Right ventricle myocardium superior (tissue), 1 donor: ENCODE results near the gene EXOC4. TPM values are rescaled to one million over a fixed set of nuclear protein-coding genes. Genes with fewer than 3 reads are reported as not detected.

Experiments
- ATAC-seq: fragments of 200-7000 bp; cut with Tn5 transposase; one replicate; pipeline ENCODE4 v1.9.1; 2020; ENCODE audit warnings: mild to moderate bottlenecking; ENCODE audit not compliant: poor library complexity
- DNase-seq: peaks from one replicate; pipeline ENCODE4 v3.0.0-alpha.2; 2020
- intact Hi-C: fragments of 100-400 bp; cut with DNase I; formaldehyde crosslinking; loops from one replicate; pipeline ENCODE4 v1.11.2; 2022
- total RNA-seq: library from RNA; stranded (reverse); fragmentation: NEBNext Ultra II Directional; extraction: Animal tissue kit (Norgen Biotek cat#: 25700); gene quantifications from one replicate; pipeline ENCODE4 v1.2.1, GENCODE V29; 2021
- donor health status: DM: no; HTN: yes; CAD: no; lungs with severe emphysema.

EXOC4 gene
- total RNA-seq, 1 donor from 2014 or later = 32.5 TPM

GRCh38 chr7:133836666-133837065 lies 583.8 kb downstream of the EXOC4 start:
- intact Hi-C loops = no loop called here
- ATAC-seq = no peak
- no peak for DNase-seq

GRCh38 chr7:133837224-133837623 lies 584.3 kb downstream of the EXOC4 start:
- intact Hi-C loops = no loop called here
- no peak for ATAC-seq
- no peak for DNase-seq

DNA sequence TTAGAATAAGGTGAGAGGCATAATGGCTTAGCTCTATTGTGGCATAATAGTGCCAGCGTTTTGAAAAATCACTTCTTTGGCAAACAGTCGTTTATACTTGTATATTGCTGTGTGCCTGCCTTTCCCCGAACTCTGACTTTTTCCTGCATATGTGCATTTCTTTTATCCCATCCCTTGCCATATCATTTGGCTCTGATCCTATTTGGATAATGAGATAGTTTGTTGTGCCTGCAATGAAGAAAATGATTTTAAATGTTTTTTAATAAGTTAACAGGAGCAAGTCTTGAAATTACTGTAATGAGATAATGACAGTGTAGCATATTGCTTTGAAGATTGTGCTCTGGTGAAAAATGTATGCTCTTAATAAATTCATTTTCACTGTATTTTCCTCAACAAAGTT lies 586.2 kb downstream of the EXOC4 start:
- ATAC-seq (no peak), DNase-seq (no peak)
- intact Hi-C loops = no loop called here

DNA sequence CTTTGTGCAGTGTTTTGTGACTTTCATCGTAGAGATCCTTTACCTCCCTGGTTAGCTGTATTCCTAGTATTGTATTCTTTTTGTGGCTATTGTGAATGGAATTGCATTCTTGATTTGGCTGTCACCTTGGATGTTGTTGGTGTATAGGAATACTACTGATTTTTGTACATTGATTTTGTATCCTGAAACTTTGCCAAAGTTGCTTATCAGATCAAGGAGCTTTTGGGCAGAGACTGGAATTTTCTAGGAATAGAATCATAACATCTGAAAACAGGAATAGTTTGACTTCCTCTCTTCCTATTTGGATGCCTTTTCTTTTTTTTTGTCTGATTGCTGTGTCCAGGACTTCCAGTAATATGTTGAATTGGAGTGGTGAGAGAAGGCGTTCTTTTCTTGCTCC lies 590.5 kb downstream of the EXOC4 start:
- intact Hi-C loops = no loop called here
- DNase-seq (no peak), ATAC-seq (no peak)

DNA sequence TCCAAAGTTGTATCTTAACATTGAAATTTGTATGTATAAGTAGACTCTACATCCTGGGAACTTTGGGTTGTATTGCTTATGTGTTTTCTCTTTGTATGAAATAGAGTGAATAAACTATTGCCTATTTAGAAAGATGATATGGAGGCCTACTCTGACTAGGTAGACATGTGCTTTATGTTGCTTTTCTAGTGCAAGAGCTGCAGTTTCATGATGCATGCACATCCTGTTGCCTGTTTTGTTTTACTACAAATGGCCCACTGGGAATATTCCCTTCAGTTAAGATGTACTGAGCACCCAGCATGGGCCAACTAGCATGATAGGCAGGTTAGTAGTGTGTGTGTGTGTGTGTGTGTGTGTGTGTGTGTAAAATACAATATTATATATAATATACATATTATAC lies 592.1 kb downstream of the EXOC4 start:
- DNase-seq (no peak), ATAC-seq (no peak)
- intact Hi-C loops = no loop called here

GRCh38 chr7:133846203-133846945 lies 593.5 kb downstream of the EXOC4 start:
- ATAC-seq = no peak
- no peak for DNase-seq
- intact Hi-C loops = no loop called here

DNA sequence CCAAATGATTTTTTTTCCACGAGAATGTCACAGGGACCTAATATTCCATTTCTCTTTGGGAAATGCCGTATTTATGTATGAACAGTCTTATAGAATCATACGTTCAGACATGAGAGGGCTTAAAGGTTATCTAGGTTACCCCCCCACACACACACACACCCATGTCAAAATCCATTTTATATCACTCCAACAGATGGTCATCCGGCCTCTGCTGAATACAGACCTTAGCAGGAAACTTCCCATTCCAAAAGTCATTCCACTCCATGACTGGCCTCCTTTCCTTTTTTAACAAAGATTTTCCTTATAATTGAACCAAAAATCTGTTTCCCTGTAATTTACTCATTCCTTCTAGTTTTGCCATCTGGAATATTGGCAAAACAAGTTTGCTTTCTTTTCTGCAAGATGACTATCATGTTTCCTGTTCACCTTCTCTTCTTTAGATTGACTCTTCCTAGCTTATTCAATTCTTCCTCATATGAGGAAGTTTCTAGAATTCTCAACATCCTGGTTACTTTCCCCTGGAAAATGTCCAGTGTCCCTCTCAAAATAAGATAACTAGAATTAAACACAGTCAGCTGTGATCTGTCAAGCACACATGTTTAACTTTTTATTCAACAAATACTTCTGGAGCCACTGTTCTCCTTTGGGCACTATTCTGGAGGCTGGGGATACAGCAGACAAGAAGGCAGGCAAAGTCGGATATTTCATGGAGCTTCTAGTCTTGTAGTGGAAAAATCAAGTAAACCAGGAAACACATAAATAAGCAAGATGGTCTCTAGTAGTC lies 597.8 kb downstream of the EXOC4 start:
- intact Hi-C loops = no loop called here
- ATAC-seq (no peak), DNase-seq (no peak)

GRCh38 chr7:133851411-133851810 lies 598.5 kb downstream of the EXOC4 start:
- intact Hi-C loops = no loop called here
- no peak for ATAC-seq
- DNase-seq = no peak

- DNase-seq (no peak), ATAC-seq (peak; percentile 51)
- intact Hi-C loops = no loop called here
Measured at GRCh38 chr7:133853706-133854276, 600.9 kb downstream of the EXOC4 start.

DNA sequence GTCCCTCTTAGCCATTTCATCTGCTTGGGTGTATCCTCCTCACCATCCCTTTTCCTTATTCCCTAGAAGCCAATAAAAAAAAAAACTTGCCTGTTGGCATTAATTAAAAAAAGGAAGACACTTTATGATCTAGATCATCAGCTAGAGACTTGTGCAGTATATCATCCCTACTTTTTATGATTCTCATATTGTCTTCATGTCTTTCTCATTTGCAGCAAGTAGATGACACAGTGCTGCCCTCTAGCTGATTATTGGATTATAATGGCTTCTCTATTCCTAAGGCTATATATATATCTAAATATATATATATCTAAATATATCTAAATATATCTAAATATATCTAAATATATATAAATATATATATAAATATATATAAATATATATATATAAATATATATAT lies 601.9 kb downstream of the EXOC4 start:
- intact Hi-C loops = no loop called here
- DNase-seq (no peak), ATAC-seq (peak; percentile 39)

DNA sequence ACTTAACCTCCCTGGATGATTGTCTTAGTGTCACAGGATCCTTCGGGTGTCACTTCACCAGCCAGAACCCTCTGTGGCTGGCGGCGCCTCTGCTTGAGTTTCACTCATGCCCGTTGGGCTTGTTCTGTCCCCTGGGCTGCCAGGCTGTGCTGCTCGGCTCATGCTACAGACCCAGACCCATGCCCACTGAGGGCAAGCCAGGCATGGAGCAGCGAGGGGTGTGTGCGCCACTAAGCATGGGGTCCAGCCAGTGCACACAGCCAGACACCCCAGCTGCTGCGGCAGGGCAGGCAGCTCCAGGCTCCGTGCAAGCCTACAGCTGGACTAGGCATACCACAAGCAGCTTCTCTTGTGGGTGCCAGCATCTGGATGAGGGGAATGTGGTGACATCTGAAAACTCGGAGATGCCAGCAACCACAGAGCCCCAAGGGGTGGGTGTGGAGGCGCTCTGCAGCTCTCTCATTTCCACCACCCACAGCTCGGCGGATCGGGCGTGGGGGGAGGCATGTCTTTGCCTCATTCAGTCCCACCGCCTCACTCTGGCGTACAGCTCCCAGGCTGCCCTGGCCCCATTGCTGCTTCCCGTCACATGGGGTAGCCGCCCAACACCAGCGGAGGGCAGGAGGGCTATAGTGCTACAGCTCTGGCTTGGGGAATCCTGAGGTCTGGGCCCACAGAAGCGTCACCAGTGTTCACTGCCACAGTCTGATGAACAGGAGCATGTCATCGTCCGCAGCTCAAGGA lies 604.7 kb downstream of the EXOC4 start:
- DNase-seq = no peak
- intact Hi-C loops = no loop called here
- no peak for ATAC-seq

DNA sequence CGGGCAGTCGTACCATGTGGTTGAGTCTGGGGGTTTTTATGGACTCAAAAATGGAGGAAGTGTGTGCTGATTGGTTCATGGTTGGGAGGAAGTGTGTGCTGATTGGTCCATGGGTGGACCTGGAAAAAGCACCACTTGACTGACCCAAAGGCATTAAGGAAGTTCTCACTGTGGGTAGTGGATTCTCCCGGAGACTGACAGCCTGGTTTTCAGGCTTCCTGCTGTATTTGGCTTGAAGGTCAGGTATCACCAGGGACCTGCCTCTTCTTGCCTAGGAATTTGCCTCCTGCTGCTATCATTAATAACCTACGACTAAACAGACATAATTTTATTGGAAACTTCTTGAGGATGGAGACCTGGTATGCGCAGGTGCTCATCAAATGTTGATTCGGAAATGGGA lies 605.4 kb downstream of the EXOC4 start:
- no peak for ATAC-seq
- intact Hi-C loops = no loop called here
- no peak for DNase-seq

- intact Hi-C loops = no loop called here
- DNase-seq (no peak), ATAC-seq (no peak)
Measured at GRCh38 chr7:133859231-133859630, 606.4 kb downstream of the EXOC4 start.

GRCh38 chr7:133859871-133860450 lies 607.1 kb downstream of the EXOC4 start:
- ATAC-seq (no peak), DNase-seq (no peak)
- intact Hi-C loops = no loop called here

GRCh38 chr7:133860628-133861335 lies 607.9 kb downstream of the EXOC4 start:
- ATAC-seq = no peak
- intact Hi-C loops = no loop called here
- DNase-seq = no peak

- ATAC-seq = no peak
Measured at GRCh38 chr7:133861876-133862275, 609.0 kb downstream of the EXOC4 start.

DNA sequence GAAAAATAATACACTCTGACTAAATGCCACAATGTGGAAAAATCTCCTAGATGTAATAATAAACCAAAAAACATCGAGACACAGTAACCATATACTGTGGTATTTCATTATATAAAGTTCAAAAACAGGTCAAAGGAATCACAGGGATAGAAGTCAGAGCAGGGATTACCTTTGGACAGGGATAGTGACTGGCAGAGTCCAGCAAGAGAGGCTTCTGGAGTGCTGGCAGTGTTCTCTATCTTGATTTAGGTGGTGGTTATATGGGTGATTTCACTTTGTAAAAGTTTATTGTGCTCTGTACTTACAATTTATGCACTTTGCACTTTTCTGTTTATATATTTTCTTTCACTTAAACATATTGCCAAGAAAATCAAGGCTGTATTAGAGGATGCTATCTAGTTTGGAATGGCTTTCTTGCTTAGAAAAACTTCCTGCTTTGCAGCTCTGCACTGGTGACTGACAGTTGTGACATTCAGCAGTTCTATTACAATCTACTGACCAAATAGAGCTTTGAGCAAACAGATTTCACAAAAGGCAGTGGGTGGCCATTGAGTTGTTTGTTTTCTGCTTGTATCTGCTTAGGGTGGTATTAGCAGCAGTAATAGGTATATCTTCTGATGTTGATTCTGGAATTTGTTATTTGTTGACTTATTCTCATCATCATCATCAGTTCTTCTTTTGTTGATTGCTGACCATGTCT lies 610.6 kb downstream of the EXOC4 start:
- ATAC-seq (no peak), DNase-seq (no peak)
- intact Hi-C loops = no loop called here

More at GRCh38 chr7:133861876-133862275, 609.0 kb downstream of the EXOC4 start:
- DNase-seq = no peak
- intact Hi-C loops = no loop called here

GRCh38 chr7:133869556-133869955 lies 616.7 kb downstream of the EXOC4 start:
- no peak for ATAC-seq
- DNase-seq = no peak
- intact Hi-C loops = no loop called here
